Measurements from ENCODE around the gene ELP4.
"Not testable (repeated sequence)": the region's sequence is repeated elsewhere in the genome, so short reads cannot be mapped to it uniquely, and the experiment has no call there.

ELP4 gene

DNA sequence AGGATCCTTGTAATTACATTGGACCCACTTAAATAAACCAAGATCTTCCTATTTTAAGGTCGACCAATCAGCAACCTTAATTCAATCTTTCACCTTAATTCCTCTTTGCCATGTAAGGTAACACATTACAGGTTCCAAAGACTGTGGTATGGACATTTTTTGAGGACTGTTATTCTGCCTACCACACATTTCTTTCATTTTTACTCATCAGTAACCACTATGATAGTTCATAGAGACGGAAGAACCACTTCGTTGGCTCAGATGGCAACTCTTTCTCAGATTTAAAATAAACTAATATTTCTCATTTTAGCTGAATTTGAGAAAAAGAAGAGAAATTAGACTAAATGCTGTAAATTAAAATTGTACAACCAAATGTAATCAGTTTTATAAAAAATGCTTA is 205.3 kb downstream of the ELP4 start:
- no peak for DNase-seq

- no peak for DNase-seq
Observed at GRCh38 chr11:31720225-31720624, 210.7 kb downstream of the ELP4 start.

- DNase-seq: no peak
Observed at GRCh38 chr11:31720671-31721365, 211.3 kb downstream of the ELP4 start.

- no peak for DNase-seq
Observed at GRCh38 chr11:31722754-31723153, 213.2 kb downstream of the ELP4 start.

DNA sequence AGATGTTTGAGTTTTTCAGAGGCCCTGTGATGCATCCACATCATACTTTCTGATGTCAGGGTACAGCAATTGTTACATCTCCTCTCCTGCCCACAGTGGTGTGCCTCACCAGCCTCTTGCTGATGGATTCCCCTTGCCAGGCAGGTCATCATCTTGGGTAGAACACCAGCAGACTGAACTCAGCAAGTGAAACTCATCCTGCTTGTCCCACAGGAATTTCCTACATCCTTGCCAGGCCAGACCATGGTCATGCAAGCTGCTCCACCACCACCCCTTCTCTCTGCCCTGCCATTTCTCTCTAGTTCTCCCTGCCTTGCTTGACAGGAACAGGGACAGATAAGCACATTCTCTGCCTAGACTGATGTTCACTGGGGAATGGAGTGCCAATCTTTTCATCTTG is 215.6 kb downstream of the ELP4 start:
- no peak for DNase-seq

DNA sequence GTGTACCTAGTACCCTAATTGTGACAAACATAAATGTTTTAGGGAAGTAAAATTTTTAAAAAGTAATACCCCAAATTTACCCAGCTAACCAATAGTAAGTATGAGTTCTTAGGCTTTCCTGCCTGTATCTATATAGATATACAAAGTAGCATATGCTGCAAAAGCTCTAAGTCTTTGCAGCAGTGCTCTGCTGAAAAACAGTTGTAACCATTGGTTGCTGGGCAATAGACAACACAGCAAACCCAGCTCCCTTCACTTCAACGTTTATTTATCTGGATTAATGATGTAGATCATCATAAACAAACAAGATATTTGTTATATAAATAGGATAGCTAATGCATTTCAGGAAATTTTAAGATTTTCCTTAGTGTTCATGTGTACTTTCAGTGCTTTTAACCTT is 218.9 kb downstream of the ELP4 start:
- DNase-seq: no peak

- no peak for DNase-seq
Observed at GRCh38 chr11:31740131-31740530, 230.6 kb downstream of the ELP4 start.

DNA sequence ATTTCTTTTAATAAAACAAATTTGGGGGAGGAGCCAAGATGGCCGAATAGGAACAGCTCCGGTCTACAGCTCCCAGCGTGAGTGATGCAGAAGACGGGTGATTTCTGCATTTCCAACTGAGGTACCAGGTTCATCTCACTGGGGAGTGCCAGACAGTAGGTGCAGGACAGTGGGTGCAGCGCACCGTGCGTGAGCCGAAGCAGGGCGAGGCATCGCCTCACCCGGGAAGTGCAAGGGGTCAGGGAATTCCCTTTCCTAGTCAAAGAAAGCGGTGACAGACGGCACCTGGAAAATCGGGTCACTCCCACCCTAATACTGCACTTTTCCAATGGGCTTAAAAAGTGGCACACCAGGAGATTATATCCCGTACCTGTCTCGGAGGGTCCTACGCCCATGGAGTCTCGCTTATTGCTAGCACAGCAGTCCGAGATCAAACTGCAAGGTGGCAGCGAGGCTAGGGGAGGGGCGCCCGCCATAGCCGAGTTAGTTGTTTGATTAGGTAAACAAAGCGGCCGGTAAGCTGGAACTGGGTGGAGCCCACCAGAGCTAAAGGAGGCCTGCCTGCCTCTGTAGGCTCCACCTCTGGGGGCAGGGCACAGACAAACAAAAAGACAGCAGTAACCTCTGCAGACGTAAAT is 231.3 kb downstream of the ELP4 start:
- not testable (repeated sequence) for DNase-seq

DNA sequence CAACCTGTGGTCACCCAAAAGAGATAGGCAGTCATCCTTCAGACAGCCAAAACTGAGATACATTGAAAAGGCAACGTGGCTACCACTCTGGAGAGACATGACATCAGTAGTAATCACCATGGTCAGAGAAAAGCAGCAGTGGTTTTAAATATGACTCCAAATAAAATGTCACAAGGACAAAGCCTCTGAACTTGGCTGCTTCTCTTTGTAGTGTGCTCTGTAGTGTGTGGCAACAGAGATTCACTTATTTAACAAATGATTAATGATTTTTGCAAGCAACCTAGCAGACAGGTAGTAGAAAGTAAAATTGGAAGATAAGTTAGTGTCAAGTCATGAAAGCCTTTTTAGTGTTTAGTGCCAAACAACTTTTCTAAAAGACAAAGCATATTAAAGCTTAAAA is 238.0 kb downstream of the ELP4 start:
- no peak for DNase-seq

DNA sequence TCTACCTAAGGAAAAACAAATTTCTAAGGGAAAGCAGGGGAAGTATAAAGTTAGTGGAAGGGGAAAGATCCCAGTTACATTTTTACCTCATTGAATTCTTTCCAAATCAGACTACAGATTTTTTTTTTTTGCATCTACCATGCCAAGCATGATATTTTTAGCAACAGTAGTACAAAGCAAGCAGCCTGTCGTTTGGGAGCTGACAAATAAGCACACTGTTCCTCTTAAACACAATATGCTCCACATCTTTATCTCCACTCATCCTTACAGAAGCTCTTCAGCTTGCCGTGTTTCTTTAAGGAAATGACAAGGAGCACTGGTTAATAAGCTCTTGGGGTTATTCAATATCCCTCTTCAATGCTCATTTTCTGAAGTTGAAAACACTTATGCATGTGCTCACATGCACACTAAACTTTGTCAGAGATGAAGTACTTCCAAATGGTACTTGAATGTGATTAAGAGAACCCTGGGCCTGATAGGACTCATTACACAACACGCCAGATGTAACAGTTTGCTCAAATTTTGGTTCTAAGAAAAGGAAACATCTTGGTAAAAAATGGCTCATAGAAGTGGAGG is 247.8 kb downstream of the ELP4 start:
- DNase-seq: no peak

GRCh38 chr11:31761636-31762035 is 252.1 kb downstream of the ELP4 start:
- no peak for DNase-seq

DNA sequence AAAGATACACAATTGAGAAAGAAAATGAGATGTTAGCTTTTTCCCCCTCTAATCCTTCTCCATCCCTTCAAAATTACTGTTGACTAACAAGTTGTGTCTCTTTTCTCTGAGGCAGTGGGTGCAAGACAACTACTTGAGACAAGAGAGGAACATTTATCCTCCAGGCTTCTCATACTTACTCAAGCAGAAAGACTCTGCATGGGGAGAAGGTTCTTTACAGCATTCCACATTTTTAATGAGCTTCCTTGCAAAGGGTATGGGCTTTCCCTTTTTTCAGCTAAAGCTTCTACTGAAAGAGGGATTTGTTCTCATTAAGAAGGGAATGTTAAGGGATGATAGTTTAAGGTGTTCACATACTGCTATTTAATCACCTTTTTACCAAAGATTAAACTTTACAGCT is 253.7 kb downstream of the ELP4 start:
- no peak for DNase-seq

GRCh38 chr11:31764261-31764660 is 254.7 kb downstream of the ELP4 start:
- no peak for DNase-seq

- DNase-seq: no peak
Observed at GRCh38 chr11:31764766-31765165, 255.2 kb downstream of the ELP4 start.

DNA sequence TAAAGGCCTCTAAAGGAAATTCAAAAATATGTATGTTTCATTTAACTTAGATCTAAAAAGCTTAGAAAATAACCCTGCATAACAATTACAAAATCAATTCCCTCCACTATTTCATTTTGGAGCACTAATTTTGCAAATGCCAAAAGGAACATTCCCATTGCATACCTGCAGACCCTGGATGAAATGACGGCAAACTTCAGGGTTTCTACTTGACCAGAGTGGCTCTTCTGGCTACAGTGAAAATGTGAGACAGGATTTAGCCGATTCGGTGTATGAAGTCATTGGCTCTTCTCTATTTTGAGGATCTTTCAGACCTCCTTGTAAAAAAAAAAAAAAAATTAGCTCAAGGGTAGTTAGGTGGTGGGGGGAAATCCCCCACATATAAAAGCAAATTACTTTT is 257.5 kb downstream of the ELP4 start:
- DNase-seq: no peak

DNA sequence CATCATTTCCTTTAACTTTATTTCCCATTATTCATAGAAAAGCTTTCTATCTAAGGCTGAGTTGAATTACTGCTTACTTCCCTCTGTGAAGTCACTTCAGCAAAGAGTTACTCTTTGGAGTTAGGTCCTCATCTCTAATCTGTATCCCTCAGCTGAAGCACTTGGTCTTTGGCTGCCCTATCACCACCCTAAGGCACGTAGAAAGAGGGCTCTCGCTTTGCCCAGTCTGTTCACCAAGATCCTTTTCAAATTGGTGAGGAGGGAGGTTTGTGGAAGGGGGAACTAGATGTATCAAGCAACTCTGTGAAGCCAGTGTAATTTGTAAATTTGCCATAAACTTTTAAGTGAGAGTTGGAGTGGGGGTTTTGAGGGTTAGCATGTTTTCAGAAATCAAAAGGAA is 258.1 kb downstream of the ELP4 start:
- no peak for DNase-seq

- DNase-seq: no peak
Observed at GRCh38 chr11:31768749-31769640, 259.4 kb downstream of the ELP4 start.

DNA sequence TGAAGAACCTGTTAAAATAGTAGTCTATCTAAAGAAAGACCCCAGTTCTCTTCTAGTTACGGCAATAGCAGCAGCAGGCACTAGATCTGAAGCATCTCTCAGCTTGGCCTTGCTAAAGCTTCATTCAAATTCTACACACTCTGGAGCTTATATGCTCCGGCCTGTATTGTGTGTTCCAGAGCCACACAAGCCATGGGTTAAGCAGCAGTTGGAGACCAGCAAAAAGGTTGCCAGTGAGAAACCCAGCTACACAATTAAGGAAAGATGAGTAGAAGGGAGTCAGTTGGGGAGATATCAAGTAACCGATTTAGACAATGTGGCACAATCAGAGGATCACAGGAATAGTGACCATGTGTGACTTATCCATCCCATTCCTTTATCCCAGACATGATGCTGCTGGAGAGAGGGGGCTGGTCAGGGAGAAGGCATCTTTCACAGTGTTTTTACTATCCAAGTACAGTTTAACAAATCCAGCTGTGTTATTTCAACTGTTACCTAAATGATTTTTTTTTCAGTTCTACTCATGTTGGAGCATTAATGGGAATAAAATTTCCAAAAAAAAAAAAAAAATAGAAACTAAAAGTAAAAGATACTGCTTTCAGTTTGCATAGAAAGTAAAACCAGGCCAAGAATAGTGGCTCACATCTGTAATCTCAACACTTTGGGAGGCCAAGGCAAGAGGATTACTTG is 260.6 kb downstream of the ELP4 start:
- DNase-seq: no peak

GRCh38 chr11:31772412-31772811 is 262.8 kb downstream of the ELP4 start:
- no peak for DNase-seq

- peak; percentile 83 for DNase-seq
Observed at GRCh38 chr11:31779374-31779791, 269.8 kb downstream of the ELP4 start.

- DNase-seq: no peak
Observed at GRCh38 chr11:31780078-31780477, 270.5 kb downstream of the ELP4 start.

- DNase-seq: no peak
Observed at GRCh38 chr11:31780480-31780971, 271.0 kb downstream of the ELP4 start.

DNA sequence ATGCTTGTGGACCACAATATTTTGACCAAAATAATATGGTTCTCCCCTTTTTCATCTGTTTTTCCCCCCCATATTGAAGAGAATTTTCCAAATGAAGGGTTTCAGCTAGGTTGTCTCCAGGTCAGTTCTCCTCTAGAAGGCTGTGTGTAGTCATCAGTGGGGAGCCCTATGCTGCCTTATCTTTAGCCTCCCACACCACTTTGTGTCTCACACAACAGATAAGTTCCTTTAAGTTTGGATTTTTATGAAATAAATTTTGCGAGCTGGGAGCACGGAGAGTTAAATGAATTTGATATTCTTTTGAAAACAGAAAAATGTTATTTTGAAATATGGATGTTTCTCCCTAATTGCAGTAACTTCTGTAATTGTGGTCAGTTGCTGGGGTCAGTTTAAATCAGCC is 272.7 kb downstream of the ELP4 start:
- DNase-seq: no peak
